ENCODE measurements around the gene SCGB2A2. TPM values are rescaled to one million over a fixed set of nuclear protein-coding genes. Genes with fewer than 3 reads are reported as not detected.

Gene SCGB2A2
- total RNA-seq, 1 donor from 2014 or later: not detected

DNA sequence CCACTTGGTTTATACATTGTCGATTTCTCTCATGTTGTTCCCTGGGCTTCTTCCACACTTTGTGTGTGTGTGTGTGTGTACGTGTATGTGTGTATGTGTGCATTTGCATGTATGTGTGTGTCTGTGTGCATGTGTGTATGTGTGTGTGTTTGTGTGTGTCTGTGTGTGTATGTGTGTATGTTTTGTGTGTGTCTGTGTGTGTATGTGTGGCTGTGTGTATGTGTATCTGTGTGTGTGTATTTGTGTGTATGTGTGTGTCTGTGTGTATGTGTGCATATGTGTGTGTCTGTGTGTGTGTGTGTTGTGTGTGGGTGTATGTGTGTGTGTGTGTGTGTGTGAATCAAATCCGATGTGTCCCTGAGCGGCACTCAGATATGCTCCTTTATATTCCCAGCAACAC lies 32.5 kb upstream of the SCGB2A2 start:
- no peaks in the 10 kb centered on the region for H3K36me3 Mint-ChIP-seq (ENCODE audit: unreplicated experiment)
- no peak for DNase-seq
- no peaks in the 10 kb centered on the region for H3K4me1 Mint-ChIP-seq (ENCODE audit: low read depth, unreplicated experiment)
- TF ChIP-seq, protein P1, sequence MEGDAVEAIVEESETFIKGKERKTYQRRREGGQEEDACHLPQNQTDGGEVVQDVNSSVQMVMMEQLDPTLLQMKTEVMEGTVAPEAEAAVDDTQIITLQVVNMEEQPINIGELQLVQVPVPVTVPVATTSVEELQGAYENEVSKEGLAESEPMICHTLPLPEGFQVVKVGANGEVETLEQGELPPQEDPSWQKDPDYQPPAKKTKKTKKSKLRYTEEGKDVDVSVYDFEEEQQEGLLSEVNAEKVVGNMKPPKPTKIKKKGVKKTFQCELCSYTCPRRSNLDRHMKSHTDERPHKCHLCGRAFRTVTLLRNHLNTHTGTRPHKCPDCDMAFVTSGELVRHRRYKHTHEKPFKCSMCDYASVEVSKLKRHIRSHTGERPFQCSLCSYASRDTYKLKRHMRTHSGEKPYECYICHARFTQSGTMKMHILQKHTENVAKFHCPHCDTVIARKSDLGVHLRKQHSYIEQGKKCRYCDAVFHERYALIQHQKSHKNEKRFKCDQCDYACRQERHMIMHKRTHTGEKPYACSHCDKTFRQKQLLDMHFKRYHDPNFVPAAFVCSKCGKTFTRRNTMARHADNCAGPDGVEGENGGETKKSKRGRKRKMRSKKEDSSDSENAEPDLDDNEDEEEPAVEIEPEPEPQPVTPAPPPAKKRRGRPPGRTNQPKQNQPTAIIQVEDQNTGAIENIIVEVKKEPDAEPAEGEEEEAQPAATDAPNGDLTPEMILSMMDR (IDR thresholded peaks at IDR 0.05; ENCODE audit: partially characterized antibody, unreplicated experiment): no peak
- no peak overlapping the region for H3K27ac Mint-ChIP-seq (ENCODE audit: unreplicated experiment)
- H3K4me3 Mint-ChIP-seq (ENCODE audit: unreplicated experiment): no peak overlapping the region
- H3K9me3 Mint-ChIP-seq (ENCODE audit: unreplicated experiment): peaks cover 1% of the 10 kb centered on the region
- peaks cover 2% of the 10 kb centered on the region for H3K27me3 Mint-ChIP-seq (ENCODE audit: unreplicated experiment)

DNA sequence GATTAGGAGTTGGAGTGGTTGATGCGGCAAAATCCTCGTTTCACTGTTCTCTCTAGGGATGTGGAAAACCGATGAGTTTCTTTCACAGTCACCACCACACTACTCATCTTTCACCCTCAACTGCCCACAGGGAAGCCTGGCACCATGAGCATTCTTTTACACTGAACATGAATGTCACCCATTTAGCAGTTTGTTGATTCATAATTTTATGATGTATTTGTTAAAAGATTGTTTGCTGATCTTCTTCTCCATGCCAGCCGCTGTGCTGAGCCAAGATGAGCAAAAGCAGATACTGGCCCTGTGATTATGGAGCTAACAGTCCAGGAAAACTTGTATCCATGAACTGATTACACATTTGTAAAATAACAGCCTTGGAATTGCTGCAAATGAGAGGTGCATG lies 31.8 kb upstream of the SCGB2A2 start:
- Mint-ChIP-seq H3K27ac (ENCODE audit: unreplicated experiment) (no peak overlapping the region), H3K4me1 (ENCODE audit: low read depth, unreplicated experiment) (no peaks in the 10 kb centered on the region), H3K36me3 (ENCODE audit: unreplicated experiment) (no peaks in the 10 kb centered on the region), H3K27me3 (ENCODE audit: unreplicated experiment) (no peaks in the 10 kb centered on the region), H3K9me3 (ENCODE audit: unreplicated experiment) (peaks cover 1% of the 10 kb centered on the region), H3K4me3 (ENCODE audit: unreplicated experiment) (no peak overlapping the region)
- TF ChIP-seq, protein P1 (IDR thresholded peaks at IDR 0.05; ENCODE audit: partially characterized antibody, unreplicated experiment): no peak
- DNase-seq: no peak

DNA sequence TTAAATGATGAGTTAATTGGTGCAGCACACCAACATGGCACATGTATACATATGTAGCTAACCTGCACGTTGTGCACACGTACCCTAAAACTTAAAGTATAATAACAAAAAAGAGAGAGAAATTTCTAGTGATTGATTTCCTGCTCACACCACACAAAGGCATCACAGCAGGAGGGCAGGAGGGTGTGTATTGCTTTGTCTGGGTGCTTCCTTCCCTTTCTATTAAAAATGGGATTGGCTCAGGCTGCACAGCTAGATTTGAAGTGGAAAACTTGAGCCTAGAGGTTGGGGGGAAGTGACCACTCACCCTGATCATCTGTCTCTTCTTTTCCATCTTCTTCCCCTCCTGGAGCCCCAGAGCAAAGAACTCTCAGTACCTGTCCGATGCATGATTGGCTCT lies 28.9 kb upstream of the SCGB2A2 start:
- Mint-ChIP-seq H3K4me1 (ENCODE audit: low read depth, unreplicated experiment) (no peaks in the 10 kb centered on the region), H3K36me3 (ENCODE audit: unreplicated experiment) (no peaks in the 10 kb centered on the region), H3K9me3 (ENCODE audit: unreplicated experiment) (peaks cover 1% of the 10 kb centered on the region), H3K27me3 (ENCODE audit: unreplicated experiment) (no peaks in the 10 kb centered on the region), H3K4me3 (ENCODE audit: unreplicated experiment) (no peak overlapping the region), H3K27ac (ENCODE audit: unreplicated experiment) (no peak overlapping the region)
- TF ChIP-seq, protein P1 (IDR thresholded peaks at IDR 0.05; ENCODE audit: partially characterized antibody, unreplicated experiment): no peak
- DNase-seq: no peak

DNA sequence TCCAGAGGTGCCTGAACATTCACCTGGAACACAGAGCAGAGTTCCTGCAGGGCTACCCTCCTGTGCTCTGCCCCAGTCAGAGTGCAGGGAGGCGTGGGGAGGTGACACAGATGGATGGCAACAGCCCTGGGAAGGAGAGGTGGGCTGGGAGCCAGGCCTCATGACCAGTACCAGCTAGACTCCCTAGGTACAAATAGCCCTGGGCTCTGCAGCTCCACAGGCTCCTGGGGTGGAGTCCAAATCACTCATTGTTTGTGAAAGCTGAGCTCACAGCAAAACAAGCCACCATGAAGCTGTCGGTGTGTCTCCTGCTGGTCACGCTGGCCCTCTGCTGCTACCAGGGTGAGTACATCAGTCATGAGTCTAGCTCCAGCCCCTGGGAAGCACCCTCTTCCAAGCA lies 27.9 kb upstream of the SCGB2A2 start, which contains the start of gene SCGB1D2:
Gene SCGB1D2, plus strand, starts transcription at position 219 of the 400 bp plus-strand sequence. Its CDS starts 69 bp downstream, at position 288.
- TF ChIP-seq, protein P1 (IDR thresholded peaks at IDR 0.05; ENCODE audit: partially characterized antibody, unreplicated experiment): no peak
- H3K27me3 Mint-ChIP-seq (ENCODE audit: unreplicated experiment): no peaks in the 10 kb centered on the region
- H3K36me3 Mint-ChIP-seq (ENCODE audit: unreplicated experiment): no peaks in the 10 kb centered on the region
- H3K27ac Mint-ChIP-seq (ENCODE audit: unreplicated experiment): no peak within 1 kb of the TSS
- no peak for DNase-seq
- peaks cover 1% of the 10 kb centered on the region for H3K9me3 Mint-ChIP-seq (ENCODE audit: unreplicated experiment)
- no peak within 1 kb of the TSS for H3K4me3 Mint-ChIP-seq (ENCODE audit: unreplicated experiment)
- H3K4me1 Mint-ChIP-seq (ENCODE audit: low read depth, unreplicated experiment): no peaks in the 10 kb centered on the region

DNA sequence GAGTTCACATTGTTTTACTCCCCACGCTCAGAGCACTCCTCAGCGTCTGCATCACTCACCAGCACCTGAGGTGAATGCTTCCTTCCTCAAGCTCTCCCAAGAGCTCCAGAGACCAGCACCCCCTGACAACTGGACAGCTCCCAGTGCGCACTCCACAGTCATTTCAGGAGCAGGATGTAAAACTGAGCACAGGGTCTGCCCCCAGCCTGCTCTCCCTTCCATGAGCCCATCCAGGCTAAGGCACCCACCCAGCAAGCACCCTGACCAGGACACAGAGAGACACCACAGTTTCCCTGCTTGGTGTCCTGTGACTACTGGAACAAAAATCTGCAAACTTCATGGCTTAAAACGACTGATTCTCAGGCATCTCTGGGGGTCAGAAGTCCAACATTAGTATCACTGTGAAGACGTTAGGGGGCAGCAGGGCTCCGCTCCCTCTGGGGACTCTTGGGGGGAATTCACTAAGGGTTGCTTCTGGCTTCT lies 24.6 kb upstream of the SCGB2A2 start:
- Mint-ChIP-seq H3K4me3 (ENCODE audit: unreplicated experiment) (no peak overlapping the region), H3K36me3 (ENCODE audit: unreplicated experiment) (peaks cover 4% of the 10 kb centered on the region), H3K27me3 (ENCODE audit: unreplicated experiment) (no peaks in the 10 kb centered on the region), H3K4me1 (ENCODE audit: low read depth, unreplicated experiment) (no peaks in the 10 kb centered on the region), H3K9me3 (ENCODE audit: unreplicated experiment) (peaks cover 1% of the 10 kb centered on the region), H3K27ac (ENCODE audit: unreplicated experiment) (no peak overlapping the region)
- no peak for DNase-seq
- TF ChIP-seq, protein P1 (IDR thresholded peaks at IDR 0.05; ENCODE audit: partially characterized antibody, unreplicated experiment): no peak

Measured in glutamatergic neuron (in vitro differentiated cells).